ENCODE results near the gene CTIF. TPM values are rescaled to one million over a fixed set of nuclear protein-coding genes. Genes with fewer than 3 reads are reported as not detected.

CTIF gene
- total RNA-seq, 1 donor from 2014 or later = 15.0 TPM

DNA sequence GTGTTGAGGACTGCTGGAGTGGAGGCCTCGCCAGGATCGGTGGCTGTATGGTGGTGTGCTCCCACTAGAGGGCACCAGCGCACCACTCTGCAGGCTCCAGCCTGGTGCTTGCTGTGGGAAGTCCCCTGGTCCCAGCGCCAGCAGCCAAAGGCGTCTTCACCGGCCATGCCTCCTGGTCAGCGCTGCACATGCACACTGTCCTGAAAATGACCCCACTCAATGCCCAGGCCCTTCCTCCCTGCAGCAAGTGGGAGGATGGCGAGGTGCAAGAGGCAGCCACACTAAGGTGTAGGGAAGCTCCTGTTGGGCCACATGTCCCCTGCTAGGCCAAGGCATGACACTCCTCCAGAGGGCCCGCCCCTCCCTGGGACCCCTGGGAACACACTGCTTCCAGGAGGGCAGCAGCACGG lies 136.5 kb downstream of the CTIF start:
- no peaks in the 10 kb centered on the region for H3K27me3 ChIP-seq (ENCODE audit: control insufficient read depth, insufficient read depth, low read length)
- peak; percentile 62 for DNase-seq (ENCODE audit: low read depth)
- TF ChIP-seq, protein P1, sequence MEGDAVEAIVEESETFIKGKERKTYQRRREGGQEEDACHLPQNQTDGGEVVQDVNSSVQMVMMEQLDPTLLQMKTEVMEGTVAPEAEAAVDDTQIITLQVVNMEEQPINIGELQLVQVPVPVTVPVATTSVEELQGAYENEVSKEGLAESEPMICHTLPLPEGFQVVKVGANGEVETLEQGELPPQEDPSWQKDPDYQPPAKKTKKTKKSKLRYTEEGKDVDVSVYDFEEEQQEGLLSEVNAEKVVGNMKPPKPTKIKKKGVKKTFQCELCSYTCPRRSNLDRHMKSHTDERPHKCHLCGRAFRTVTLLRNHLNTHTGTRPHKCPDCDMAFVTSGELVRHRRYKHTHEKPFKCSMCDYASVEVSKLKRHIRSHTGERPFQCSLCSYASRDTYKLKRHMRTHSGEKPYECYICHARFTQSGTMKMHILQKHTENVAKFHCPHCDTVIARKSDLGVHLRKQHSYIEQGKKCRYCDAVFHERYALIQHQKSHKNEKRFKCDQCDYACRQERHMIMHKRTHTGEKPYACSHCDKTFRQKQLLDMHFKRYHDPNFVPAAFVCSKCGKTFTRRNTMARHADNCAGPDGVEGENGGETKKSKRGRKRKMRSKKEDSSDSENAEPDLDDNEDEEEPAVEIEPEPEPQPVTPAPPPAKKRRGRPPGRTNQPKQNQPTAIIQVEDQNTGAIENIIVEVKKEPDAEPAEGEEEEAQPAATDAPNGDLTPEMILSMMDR (IDR thresholded peaks at IDR 0.05; ENCODE audit: insufficient read depth, low read length, severe bottlenecking) = peak; percentile 98
- no peak for FAIRE-seq
- peaks cover 12% of the 10 kb centered on the region for H3K36me3 ChIP-seq (ENCODE audit: control insufficient read depth, insufficient read depth, low read length)
- no peak overlapping the region for H3K4me3 ChIP-seq (ENCODE audit: low read depth, low read length)

DNA sequence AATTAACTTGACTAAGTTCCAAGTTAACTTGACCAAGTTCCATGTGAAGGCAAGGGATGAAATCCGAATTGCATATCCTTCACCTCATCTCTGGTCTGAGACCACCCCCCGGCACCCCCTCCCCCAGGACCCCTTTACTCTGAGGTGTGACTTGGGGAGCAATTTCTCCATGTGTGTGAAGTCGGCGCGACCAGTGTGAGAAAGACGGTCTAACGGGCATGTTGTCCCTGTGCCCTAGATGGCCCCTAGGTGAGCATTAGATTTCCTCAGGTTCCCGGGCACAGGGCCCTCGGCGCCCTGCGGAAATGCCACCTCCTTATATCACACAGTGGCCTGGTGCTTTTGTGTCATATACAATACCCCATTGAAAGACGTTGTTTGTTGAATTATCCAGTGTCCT lies 137.1 kb downstream of the CTIF start:
- no peak for DNase-seq (ENCODE audit: low read depth)
- no peak for FAIRE-seq
- TF ChIP-seq, protein P1 (IDR thresholded peaks at IDR 0.05; ENCODE audit: insufficient read depth, low read length, severe bottlenecking) = no peak

DNA sequence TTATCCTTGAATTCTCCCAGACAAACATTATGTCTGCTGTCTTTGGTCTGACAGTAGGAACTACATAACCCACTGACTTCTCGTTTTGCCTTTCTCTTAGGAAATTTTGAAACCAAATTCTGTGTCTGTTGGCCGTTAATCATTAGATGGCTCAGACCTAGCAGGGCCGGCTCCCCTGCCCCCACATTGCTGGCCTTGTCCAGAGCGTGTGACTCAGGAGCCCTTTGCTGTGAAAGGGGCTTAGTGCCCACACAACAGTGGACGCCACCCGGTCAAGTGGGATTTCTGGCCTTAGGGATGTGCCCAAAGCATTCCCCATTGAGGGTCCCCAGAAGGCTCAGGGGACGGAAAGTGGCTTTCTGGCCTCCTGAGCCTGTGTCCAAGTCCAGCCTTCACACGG lies 137.5 kb downstream of the CTIF start:
- FAIRE-seq = no peak

More for the DNA sequence above, 137.1 kb downstream of the CTIF start:
- Histone ChIP-seq H3K27me3 (ENCODE audit: control insufficient read depth, insufficient read depth, low read length) (no peaks in the 10 kb centered on the region), H3K36me3 (ENCODE audit: control insufficient read depth, insufficient read depth, low read length) (peaks cover 6% of the 10 kb centered on the region), H3K4me3 (ENCODE audit: low read depth, low read length) (no peak overlapping the region)

DNA sequence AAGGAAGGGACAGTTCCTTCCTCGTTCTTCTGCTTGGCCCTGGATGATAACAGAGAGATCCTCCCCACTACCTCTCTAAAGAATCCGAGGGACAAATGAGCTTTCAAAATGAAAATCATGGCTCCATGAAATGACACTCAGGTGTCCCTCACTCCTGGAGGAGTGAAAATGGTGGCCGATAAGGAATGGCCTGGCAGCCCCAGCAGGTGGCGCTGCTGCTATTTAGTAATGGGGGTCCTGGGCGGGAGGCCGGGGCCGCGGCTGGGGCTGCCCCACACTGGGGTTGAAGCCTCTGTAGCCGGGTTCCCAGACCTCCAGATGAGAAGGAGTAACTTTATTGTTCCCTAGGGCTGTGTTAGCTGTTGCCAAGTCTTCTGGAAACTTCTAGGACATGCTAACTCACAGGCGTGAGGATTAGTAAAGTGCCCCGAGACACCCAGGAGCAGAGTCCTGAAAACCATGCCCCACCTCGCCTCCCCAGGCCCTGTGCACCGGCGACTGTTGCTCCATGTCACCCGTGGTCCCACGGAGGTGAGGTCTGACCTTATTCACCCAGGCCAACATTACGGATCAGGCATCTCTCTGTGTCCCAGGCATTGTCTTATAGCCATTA lies 138.0 kb downstream of the CTIF start:
- H3K27me3 ChIP-seq (ENCODE audit: control insufficient read depth, insufficient read depth, low read length) = no peaks in the 10 kb centered on the region
- FAIRE-seq (peak; percentile 28), DNase-seq (ENCODE audit: low read depth) (peak; percentile 10)
- H3K36me3 ChIP-seq (ENCODE audit: control insufficient read depth, insufficient read depth, low read length) = peaks cover 3% of the 10 kb centered on the region
- H3K4me3 ChIP-seq (ENCODE audit: low read depth, low read length) = no peak overlapping the region
- TF ChIP-seq, protein P1 (IDR thresholded peaks at IDR 0.05; ENCODE audit: insufficient read depth, low read length, severe bottlenecking) = peak; percentile 72

More for the DNA sequence above, 137.5 kb downstream of the CTIF start:
- no peaks in the 10 kb centered on the region for H3K27me3 ChIP-seq (ENCODE audit: control insufficient read depth, insufficient read depth, low read length)
- no peak for DNase-seq (ENCODE audit: low read depth)
- peaks cover 3% of the 10 kb centered on the region for H3K36me3 ChIP-seq (ENCODE audit: control insufficient read depth, insufficient read depth, low read length)
- TF ChIP-seq, protein P1 (IDR thresholded peaks at IDR 0.05; ENCODE audit: insufficient read depth, low read length, severe bottlenecking) = no peak
- no peak overlapping the region for H3K4me3 ChIP-seq (ENCODE audit: low read depth, low read length)

DNA sequence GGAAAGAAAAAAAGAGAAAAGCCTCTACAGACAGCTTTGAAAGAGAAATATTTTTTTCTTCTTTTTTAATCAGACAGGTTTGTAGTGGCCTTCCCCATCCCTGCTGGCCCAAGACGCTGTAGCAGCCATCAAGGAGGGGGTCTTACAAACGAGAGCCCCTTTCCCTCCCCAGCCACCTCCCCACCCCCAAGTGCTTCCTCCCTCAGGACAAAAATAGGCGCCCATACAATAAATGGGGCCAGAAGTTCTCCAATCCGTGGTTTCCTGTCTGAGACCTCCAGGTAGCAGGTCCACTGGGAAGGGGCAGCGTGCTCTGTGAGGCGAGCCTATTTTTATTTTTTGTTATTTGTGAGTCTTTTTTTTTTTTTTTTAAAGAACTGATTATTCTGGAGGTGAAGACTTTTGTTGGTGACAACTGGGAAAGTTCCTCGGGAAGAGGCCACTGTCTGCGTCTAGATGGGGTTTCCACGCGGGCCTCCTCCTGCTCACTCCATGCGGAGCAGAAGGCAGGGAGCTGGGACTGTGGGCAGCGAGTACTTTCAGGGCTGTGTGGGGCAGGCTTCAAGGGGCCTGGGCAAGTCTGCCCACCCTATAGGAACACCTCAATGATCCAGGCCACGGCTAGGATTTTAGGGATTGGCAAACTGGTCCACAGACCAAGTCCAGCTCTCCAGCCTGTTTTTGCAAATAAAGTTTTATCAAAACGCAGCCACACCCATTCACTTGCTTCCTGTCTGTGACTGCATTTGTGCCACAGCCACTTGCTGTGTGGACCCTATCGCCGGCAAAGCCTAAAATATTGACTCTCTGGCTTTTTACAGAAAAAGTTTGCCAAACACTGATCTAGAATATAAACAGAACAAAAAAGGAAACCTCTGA lies 139.6 kb downstream of the CTIF start:
- Histone ChIP-seq H3K4me3 (ENCODE audit: low read depth, low read length) (no peak overlapping the region), H3K36me3 (ENCODE audit: control insufficient read depth, insufficient read depth, low read length) (peaks cover 4% of the 10 kb centered on the region), H3K27me3 (ENCODE audit: control insufficient read depth, insufficient read depth, low read length) (no peaks in the 10 kb centered on the region)
- TF ChIP-seq, protein P1 (IDR thresholded peaks at IDR 0.05; ENCODE audit: insufficient read depth, low read length, severe bottlenecking) = no peak
- FAIRE-seq (no peak), DNase-seq (ENCODE audit: low read depth) (no peak)
